GM12891 (cell line): ENCODE data around the gene FCGR3A. TPM values are rescaled to one million over a fixed set of nuclear protein-coding genes. Genes with fewer than 3 reads are reported as not detected.
"Not testable (repeated sequence)": the region's sequence is repeated elsewhere in the genome, so short reads cannot be mapped to it uniquely, and the experiment has no call there.

ENCODE experiments used
- DNase-seq: peaks from one replicate; pipeline ENCODE4 v3.0.0; 2011; ENCODE audit warnings: low spot score; ENCODE audit not compliant: insufficient read length
- FAIRE-seq: peaks from 2 replicates; lab custom pipeline; 2011; peaks lifted over from hg19 to GRCh38; lab: Jason Lieb, UNC
- PAX5 ChIP-seq: IDR thresholded peaks from 2 replicates; pipeline ENCODE4 v1.6.1; 2011; ENCODE audit warnings: low read length, moderate library complexity, mild to moderate bottlenecking; ENCODE audit not compliant: insufficient read depth, severe bottlenecking
- POLR2A ChIP-seq: IDR thresholded peaks from 2 replicates; pipeline ENCODE4 v1.6.1; 2011; ENCODE audit warnings: low read depth, low read length, control low read depth
- POLR2AphosphoS5 ChIP-seq: IDR thresholded peaks from 2 replicates; pipeline ENCODE4 v1.6.1; 2011; ENCODE audit warnings: low read depth, low read length, control low read depth
- POU2F2 ChIP-seq: IDR thresholded peaks from 2 replicates; pipeline ENCODE4 v1.6.1; 2011; ENCODE audit warnings: low read depth, mild to moderate bottlenecking, control low read depth, low read length, moderate library complexity
- SPI1 ChIP-seq: IDR thresholded peaks from 2 replicates; pipeline ENCODE4 v1.6.1; 2011; ENCODE audit warnings: low read depth, low read length, control low read depth
- TAF1 ChIP-seq: IDR thresholded peaks from 2 replicates; pipeline ENCODE4 v1.6.1; 2011; ENCODE audit warnings: low read depth, low read length, control low read depth
- polyA plus RNA-seq: library from polyadenylated mRNA; unstranded; fragments of >200 nt; gene quantifications from one replicate; pipeline ENCODE4 v1.2.1, GENCODE V29; 2012; ENCODE audit warnings: low read depth, missing spikeins, inconsistent platforms; ENCODE audit not compliant: missing spikeins

FCGR3A gene
- not detected for polyA plus RNA-seq

DNA sequence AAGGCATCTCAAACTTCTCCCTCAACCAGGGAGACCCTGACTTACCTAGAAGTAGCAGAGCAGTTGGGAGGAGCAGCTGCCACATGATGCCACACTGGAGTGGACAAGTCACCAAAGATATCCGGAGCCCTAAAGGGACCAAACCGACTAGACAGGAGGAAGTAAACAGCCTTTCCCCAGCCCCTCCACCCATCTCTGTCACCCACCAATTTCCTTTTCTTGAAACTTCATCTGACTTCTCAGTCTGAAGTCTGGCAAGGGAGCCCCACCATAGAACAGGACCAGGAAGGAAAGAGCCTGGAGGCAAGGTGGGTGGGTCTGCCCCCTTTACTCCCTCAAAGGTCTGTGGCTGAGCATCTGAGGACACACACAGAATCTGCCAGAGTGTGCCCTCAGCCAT, at the start of gene FCGR3A:
Gene FCGR3A (minus strand): TSS at position 167 of the 400 bp plus-strand sequence. CDS start 82 bp downstream, at position 85.
- no peak for FAIRE-seq

GRCh38 chr1:161597077-161597476, 47.5 kb upstream of the FCGR3A start:
- not testable (repeated sequence) for DNase-seq, FAIRE-seq

More for the DNA sequence above, at the start of gene FCGR3A:
- TF ChIP-seq POLR2A (no peak), TAF1 (no peak), PAX5 (no peak), SPI1 (no peak), POLR2AphosphoS5 (no peak), POU2F2 (no peak)
- no peak for DNase-seq

- FAIRE-seq, DNase-seq: not testable (repeated sequence)
These were observed 46.0 kb upstream of the FCGR3A start for GRCh38 chr1:161595583-161595982.

GRCh38 chr1:161595173-161595572, 45.6 kb upstream of the FCGR3A start:
- not testable (repeated sequence) for FAIRE-seq, DNase-seq

DNA sequence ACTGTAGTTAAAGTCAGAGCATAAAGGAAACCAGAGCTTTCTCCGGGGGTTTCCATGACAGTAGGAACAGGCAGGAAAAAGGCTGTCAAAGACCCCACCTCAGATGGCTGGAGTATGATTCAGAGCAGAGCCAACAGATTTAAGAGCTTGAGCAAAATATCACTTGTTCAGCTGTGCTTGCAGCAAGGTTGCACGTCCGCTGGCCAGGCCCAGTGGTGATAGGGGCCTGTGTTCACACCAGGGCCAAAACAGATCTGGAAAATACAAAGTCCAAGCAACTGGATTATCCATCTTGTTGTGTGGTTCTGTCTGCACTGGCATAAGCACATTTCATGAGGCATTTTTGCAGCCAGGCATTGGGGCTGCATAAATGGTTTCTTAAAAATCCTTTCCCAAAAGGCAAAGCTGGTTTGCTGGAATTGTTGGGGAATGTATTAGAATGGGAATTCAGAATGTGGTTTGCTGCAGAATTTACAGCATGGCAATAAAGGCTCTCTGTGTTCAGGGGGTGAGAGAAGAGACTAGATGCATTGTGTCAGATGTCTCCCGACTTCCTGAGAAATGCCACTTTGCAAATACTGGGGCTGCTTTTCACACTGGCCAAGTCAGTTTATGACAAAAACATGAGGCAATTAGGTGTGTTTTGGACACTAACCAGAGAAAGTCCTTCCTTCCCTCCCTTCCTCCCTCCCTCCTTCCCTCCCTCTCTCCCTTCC, 44.8 kb upstream of the FCGR3A start:
- DNase-seq, FAIRE-seq: not testable (repeated sequence)

DNA sequence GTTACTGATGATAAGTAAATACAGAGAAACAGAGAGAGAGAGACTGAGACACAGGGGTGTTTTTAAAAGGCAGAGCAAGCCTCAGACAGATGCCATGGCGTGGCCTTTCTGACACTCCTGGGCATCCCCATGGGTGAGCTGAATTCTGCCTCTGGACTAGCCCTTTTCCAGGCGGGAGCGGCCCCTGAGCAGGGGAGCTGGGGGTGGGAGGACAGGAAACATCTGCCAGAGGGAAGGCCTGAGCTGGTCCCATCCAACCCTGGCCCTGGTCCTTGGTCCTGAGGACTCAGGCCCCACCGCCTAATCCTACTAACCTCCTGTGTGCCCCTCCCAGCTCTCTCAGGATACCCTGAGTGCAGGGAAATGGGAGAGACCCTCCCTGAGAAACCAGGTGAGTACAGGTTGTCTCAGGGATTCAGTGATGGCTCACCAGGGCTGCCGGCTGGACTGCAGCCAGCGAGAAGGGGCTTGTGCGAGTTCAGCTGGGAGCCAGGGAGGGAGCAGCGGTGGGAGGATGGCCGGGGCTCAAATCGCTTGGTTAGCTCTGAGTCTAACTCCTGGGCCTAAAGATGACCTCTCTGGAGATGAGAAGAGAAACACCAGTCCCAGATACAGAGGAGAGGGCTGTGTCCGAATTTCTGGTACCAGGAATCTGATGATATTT, 43.6 kb upstream of the FCGR3A start:
- not testable (repeated sequence) for FAIRE-seq, DNase-seq

GRCh38 chr1:161592586-161592985, 43.0 kb upstream of the FCGR3A start:
- DNase-seq, FAIRE-seq: not testable (repeated sequence)

DNA sequence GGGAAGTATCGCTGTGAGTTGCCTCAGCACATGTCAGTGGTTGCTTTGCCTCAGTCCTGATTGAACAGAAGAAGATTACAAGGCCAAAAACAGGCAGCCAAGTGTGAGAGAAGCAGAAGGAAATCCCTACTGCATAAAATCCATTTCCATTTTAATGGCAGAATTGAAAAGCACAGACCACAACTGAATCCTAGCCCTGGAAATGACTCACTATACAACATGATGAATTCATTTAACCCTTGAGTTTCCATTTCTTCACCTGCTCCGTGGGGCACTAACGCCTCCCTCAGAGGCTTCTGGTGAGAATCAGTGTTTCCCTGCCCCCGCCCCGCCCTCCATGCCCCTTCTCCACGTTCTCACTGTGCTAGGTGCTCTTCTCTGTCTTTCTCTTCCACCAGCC, 40.3 kb upstream of the FCGR3A start:
- FAIRE-seq, DNase-seq: not testable (repeated sequence)

GRCh38 chr1:161589365-161589764, 39.7 kb upstream of the FCGR3A start:
- DNase-seq, FAIRE-seq: not testable (repeated sequence)

DNA sequence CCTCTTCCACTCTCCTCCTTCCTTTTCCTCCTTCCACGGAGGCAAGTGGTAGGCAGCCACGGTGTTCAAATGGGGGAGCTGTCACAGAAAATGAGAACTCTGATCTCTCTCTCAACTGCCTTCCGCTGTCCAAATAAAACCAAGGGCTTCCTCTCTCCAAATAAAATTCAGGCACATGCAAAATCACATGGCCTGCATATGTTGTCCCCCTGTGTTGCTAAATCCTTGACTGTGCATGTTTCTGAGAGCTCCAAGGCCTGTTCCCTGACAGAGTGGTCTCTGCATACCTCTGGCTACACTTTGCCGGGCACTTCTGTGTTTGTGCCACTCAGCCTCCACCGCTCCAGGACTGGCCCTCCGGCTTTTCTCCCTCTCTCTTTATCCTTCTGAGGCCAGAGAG, 39.0 kb upstream of the FCGR3A start:
- not testable (repeated sequence) for DNase-seq, FAIRE-seq

- peak; percentile 72 for FAIRE-seq
These were observed 33.3 kb upstream of the FCGR3A start for GRCh38 chr1:161582882-161583281.

GRCh38 chr1:161580879-161581537, 31.4 kb upstream of the FCGR3A start:
- FAIRE-seq, result peak; percentile 93
- not testable (repeated sequence) for DNase-seq

More at GRCh38 chr1:161582882-161583281, 33.3 kb upstream of the FCGR3A start:
- not testable (repeated sequence) for DNase-seq

GRCh38 chr1:161579856-161580507, 30.4 kb upstream of the FCGR3A start:
- DNase-seq, result not testable (repeated sequence)
- peak; percentile 89 for FAIRE-seq

GRCh38 chr1:161576676-161577075, 27.1 kb upstream of the FCGR3A start:
- FAIRE-seq, result peak; percentile 13

GRCh38 chr1:161571703-161572102, 22.1 kb upstream of the FCGR3A start:
- DNase-seq, result not testable (repeated sequence)
- FAIRE-seq, result peak; percentile 85

More at GRCh38 chr1:161576676-161577075, 27.1 kb upstream of the FCGR3A start:
- not testable (repeated sequence) for DNase-seq

DNA sequence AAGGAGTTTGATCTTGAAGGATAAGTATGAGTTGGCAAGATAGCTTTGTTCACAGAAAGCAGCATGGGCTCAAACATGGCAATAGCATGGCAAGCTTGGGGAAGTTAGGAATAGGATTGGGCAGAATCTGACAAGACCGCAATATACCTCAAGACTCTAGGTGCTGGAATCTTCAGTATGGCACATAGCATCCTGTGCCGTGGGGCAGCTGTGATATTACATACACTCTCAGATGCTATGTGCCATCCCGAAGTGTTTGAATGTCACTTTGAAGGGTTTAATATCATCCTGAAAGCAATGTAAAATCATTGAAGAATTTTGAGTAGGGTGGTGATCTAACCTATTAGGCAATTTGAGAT, 17.0 kb upstream of the FCGR3A start:
- FAIRE-seq, result peak; percentile 74
- DNase-seq, result not testable (repeated sequence)
